Measurements from ENCODE around the gene SYT8. TPM values are rescaled to one million over a fixed set of nuclear protein-coding genes. Genes with fewer than 3 reads are reported as not detected.
"Not testable (repeated sequence)": the region's sequence is repeated elsewhere in the genome, so short reads cannot be mapped to it uniquely, and the experiment has no call there.

Gene SYT8
- total RNA-seq, 2 experiments from 2014 or later: not detected

DNA sequence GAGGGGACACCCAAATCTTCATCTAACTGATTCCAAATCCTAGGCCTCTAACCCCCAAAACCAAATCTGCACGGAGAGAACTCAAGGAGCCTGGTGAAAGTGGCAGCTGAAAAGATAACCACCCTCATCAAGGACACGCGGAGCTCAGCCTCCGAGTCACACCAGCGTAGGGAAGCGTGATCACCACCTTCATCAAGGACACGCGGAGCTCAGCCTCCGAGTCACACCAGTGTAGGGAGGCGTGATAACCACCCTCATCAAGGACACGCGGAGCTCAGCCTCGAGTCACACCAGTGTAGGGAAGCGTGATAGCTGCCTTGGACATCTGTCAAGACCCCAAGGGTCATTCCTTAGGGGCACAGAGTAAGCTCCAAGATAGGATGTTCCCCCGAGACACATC is 29.3 kb upstream of the SYT8 start:
- no peaks in the 10 kb centered on the region for H3K36me3 Mint-ChIP-seq (ENCODE audit: low read depth)
- POLR2A ChIA-PET: no interaction called here
- no peak overlapping the region for H3K4me3 Mint-ChIP-seq
- H3K4me1 Mint-ChIP-seq (ENCODE audit: low read depth): no peaks in the 10 kb centered on the region
- CTCF ChIA-PET: interaction anchor here (0.6 to 2.8 kb wide), 4 partner anchors 28 to 499 kb away, joined by 3 to 14 read pairs (median 6); no protein-coding TSS in a partner anchor
- H3K9me3 Mint-ChIP-seq (ENCODE audit: insufficient read depth): no peaks in the 10 kb centered on the region
- peaks cover 29% of the 10 kb centered on the region for H3K27me3 Mint-ChIP-seq (ENCODE audit: low read depth)
- ATAC-seq (no peak), DNase-seq (no peak)
- H3K27ac Mint-ChIP-seq: no peak overlapping the region

GRCh38 chr11:1807264-1807995 is 27.4 kb upstream of the SYT8 start:
- Mint-ChIP-seq H3K36me3 (ENCODE audit: low read depth) (no peaks in the 10 kb centered on the region), H3K27ac (no peak overlapping the region), H3K4me1 (ENCODE audit: low read depth) (no peaks in the 10 kb centered on the region), H3K27me3 (ENCODE audit: low read depth) (peaks cover 25% of the 10 kb centered on the region), H3K9me3 (ENCODE audit: insufficient read depth) (no peaks in the 10 kb centered on the region), H3K4me3 (no peak overlapping the region)
- ATAC-seq: no peak
- CTCF ChIA-PET: interaction anchor here (1.2 to 4.1 kb wide), 5 partner anchors 24 to 114 kb away, joined by 3 to 29 read pairs (median 6); no protein-coding TSS in a partner anchor
- no peak for DNase-seq
- POLR2A ChIA-PET: no interaction called here

DNA sequence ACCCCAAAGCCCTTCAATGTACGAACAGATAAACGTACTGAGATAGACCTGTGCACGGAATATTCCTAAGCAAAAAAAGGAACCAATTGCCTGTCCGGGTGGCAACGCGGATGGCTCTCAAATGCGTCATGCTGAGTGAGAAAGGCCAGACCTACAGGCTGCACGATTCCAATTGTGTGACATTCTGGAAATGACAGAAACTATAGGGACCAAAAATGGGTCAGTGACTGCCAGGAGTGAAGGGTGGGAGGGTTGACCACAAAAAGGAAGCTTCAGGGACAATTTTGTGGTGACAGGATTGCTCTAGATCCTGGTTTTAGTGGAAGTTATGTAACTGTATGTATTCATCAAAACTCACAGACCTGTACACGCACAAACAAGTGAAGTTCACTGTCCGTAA is 24.0 kb upstream of the SYT8 start:
- CTCF ChIA-PET: interaction anchor here (4.1 kb wide), 1 partner anchor 117 kb away, joined by 29 read pairs; no protein-coding TSS in a partner anchor
- Mint-ChIP-seq H3K27ac (no peak overlapping the region), H3K4me3 (no peak overlapping the region), H3K9me3 (ENCODE audit: insufficient read depth) (no peaks in the 10 kb centered on the region), H3K27me3 (ENCODE audit: low read depth) (peaks cover 14% of the 10 kb centered on the region), H3K4me1 (ENCODE audit: low read depth) (no peaks in the 10 kb centered on the region), H3K36me3 (ENCODE audit: low read depth) (no peaks in the 10 kb centered on the region)
- POLR2A ChIA-PET: no interaction called here
- ATAC-seq (no peak), DNase-seq (no peak)

DNA sequence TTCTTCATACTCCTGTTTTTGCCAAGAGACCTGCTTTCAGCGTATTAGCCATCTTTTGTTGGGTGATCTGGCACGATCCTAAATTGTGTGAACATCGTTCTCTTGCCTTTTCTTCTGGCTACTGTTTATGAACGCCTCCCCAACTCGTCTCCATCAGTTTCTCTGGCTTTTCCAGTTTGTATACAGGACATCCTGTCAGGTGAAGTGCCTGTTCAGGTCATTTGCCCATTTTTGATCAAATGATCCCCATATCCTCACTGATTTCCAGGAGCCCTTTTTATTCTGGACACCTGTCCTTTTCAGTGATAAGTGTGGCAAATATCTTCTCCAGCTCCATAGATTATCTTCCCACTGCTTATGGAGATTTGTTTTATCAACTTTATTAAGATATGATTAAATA is 22.5 kb upstream of the SYT8 start:
- H3K4me3 Mint-ChIP-seq: no peak overlapping the region
- POLR2A ChIA-PET: no interaction called here
- DNase-seq (no peak), ATAC-seq (no peak)
- H3K36me3 Mint-ChIP-seq (ENCODE audit: low read depth): no peaks in the 10 kb centered on the region
- no peaks in the 10 kb centered on the region for H3K4me1 Mint-ChIP-seq (ENCODE audit: low read depth)
- peaks cover 17% of the 10 kb centered on the region for H3K27me3 Mint-ChIP-seq (ENCODE audit: low read depth)
- no peak overlapping the region for H3K27ac Mint-ChIP-seq
- peaks cover 2% of the 10 kb centered on the region for H3K9me3 Mint-ChIP-seq (ENCODE audit: insufficient read depth)
- CTCF ChIA-PET: interaction anchor here (0.7 kb wide), 1 partner anchor 119 kb away, joined by 3 read pairs; no protein-coding TSS in a partner anchor

DNA sequence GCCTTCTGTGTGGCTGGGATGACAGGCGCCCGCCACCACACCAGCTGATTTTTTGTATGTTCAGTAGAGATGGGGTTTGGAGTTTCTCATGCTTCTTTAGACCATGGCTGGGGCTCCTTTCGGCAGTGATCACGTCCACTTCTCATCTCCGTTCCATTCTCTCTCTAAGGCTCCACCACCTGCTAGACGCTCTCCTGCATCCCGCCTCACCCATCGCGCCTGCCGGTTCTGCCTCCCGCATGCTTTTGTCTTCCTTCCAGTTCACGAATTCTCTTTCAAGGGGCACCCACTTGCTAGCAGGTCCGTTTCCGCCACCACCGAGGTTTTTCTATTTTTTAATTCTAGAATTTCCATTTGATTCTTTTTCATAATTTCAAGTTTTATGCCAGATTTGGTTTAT is 22.0 kb upstream of the SYT8 start:
- ATAC-seq: no peak
- Mint-ChIP-seq H3K4me3 (no peak overlapping the region), H3K4me1 (ENCODE audit: low read depth) (no peaks in the 10 kb centered on the region), H3K27me3 (ENCODE audit: low read depth) (peaks cover 16% of the 10 kb centered on the region), H3K36me3 (ENCODE audit: low read depth) (no peaks in the 10 kb centered on the region), H3K27ac (no peak overlapping the region), H3K9me3 (ENCODE audit: insufficient read depth) (peaks cover 6% of the 10 kb centered on the region)
- CTCF ChIA-PET: interaction anchor here (0.7 kb wide), 1 partner anchor 119 kb away, joined by 3 read pairs; no protein-coding TSS in a partner anchor
- no peak for DNase-seq
- POLR2A ChIA-PET: no interaction called here

DNA sequence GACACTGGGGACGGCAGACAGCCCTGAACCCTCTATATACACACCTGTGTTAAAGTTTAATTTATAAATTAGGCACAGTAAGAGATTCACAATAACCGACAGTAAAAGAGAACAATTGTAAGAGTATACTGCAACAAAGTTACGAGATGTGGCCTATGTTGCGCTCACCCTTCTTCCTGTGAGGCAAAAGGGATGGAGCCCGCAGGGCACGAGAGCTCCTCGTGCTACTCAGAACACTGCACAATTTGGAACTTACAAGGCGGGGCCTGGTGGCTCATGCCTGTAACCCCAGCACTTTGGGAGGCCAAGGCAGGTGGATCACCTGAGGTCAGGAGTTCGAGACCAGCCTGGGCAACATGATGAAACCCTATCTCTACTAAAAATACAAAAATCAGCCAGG is 21.4 kb upstream of the SYT8 start:
- H3K27me3 Mint-ChIP-seq (ENCODE audit: low read depth): peaks cover 14% of the 10 kb centered on the region
- H3K4me1 Mint-ChIP-seq (ENCODE audit: low read depth); DNase-seq; POLR2A ChIA-PET; CTCF ChIA-PET; H3K36me3 Mint-ChIP-seq (ENCODE audit: low read depth); H3K9me3 Mint-ChIP-seq (ENCODE audit: insufficient read depth); ATAC-seq; H3K4me3 Mint-ChIP-seq; H3K27ac Mint-ChIP-seq: not testable (repeated sequence)

DNA sequence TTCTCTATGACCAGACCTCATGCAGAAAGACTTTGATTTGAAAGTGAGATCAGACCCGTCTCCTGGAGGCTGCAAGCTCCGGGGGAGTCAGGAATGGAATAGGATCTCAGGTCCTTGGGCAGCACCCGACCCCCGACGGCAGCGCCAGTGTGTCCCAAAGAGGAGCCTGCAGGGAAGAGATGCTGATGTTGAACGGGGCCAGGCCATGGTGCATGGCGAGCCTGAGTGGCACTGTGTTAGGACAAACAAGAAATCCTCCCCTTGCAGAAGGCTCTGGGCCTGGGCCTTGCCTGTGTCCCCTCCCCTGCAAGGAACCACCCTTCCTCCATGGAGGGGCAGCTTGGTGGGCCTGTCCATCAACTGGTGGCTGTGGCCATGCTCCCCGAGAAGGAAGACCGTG is 20.1 kb upstream of the SYT8 start:
- no peak for ATAC-seq
- H3K27me3 Mint-ChIP-seq (ENCODE audit: low read depth): peaks cover 12% of the 10 kb centered on the region
- no peaks in the 10 kb centered on the region for H3K4me1 Mint-ChIP-seq (ENCODE audit: low read depth)
- DNase-seq: no peak
- no peak overlapping the region for H3K4me3 Mint-ChIP-seq
- no peaks in the 10 kb centered on the region for H3K36me3 Mint-ChIP-seq (ENCODE audit: low read depth)
- peaks cover 13% of the 10 kb centered on the region for H3K9me3 Mint-ChIP-seq (ENCODE audit: insufficient read depth)
- ChIA-PET POLR2A (no interaction called here), CTCF (interaction anchor here (0.9 to 1.0 kb wide), 2 partner anchors 18 to 24 kb away, joined by 3 read pairs; partner anchors contain the start of gene TNNI2)
- no peak overlapping the region for H3K27ac Mint-ChIP-seq

GRCh38 chr11:1815311-1815710 is 19.5 kb upstream of the SYT8 start:
- DNase-seq (no peak), ATAC-seq (no peak)
- H3K27ac Mint-ChIP-seq: no peak overlapping the region
- peaks cover 13% of the 10 kb centered on the region for H3K9me3 Mint-ChIP-seq (ENCODE audit: insufficient read depth)
- no peak overlapping the region for H3K4me3 Mint-ChIP-seq
- H3K4me1 Mint-ChIP-seq (ENCODE audit: low read depth): no peaks in the 10 kb centered on the region
- H3K36me3 Mint-ChIP-seq (ENCODE audit: low read depth): no peaks in the 10 kb centered on the region
- CTCF ChIA-PET: interaction anchor here (0.9 to 2.2 kb wide), 4 partner anchors 17 to 121 kb away, joined by 3 to 6 read pairs (median 4); partner anchors contain the start of gene TNNI2
- peaks cover 11% of the 10 kb centered on the region for H3K27me3 Mint-ChIP-seq (ENCODE audit: low read depth)
- POLR2A ChIA-PET: no interaction called here

DNA sequence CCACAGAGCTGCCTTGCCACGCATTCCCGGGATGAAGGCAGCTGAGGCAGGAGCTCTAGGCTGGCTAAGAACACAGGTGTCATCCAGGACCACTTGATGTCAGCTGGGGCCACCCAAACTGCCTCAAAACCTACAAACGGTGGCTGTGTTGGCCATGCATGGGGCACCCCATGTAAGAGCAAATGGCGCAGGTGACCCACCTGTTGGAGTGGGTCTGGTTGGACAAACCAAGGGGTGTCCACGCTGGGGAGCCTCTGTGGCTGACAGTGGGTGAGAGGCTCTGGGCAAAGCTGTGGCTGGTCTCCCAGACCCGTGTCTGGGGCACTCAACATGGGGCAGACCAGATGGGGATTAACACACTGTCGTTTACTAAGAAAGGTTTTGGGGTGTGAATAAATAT is 19.0 kb upstream of the SYT8 start:
- H3K27ac Mint-ChIP-seq: no peak overlapping the region
- ATAC-seq: no peak
- H3K36me3 Mint-ChIP-seq (ENCODE audit: low read depth): no peaks in the 10 kb centered on the region
- peaks cover 11% of the 10 kb centered on the region for H3K27me3 Mint-ChIP-seq (ENCODE audit: low read depth)
- POLR2A ChIA-PET: no interaction called here
- CTCF ChIA-PET: interaction anchor here (1.0 to 2.2 kb wide), 3 partner anchors 17 to 122 kb away, joined by 3 to 6 read pairs (median 5); partner anchors contain the start of gene TNNI2
- no peaks in the 10 kb centered on the region for H3K4me1 Mint-ChIP-seq (ENCODE audit: low read depth)
- no peak for DNase-seq
- H3K4me3 Mint-ChIP-seq: no peak overlapping the region
- H3K9me3 Mint-ChIP-seq (ENCODE audit: insufficient read depth): peaks cover 13% of the 10 kb centered on the region

DNA sequence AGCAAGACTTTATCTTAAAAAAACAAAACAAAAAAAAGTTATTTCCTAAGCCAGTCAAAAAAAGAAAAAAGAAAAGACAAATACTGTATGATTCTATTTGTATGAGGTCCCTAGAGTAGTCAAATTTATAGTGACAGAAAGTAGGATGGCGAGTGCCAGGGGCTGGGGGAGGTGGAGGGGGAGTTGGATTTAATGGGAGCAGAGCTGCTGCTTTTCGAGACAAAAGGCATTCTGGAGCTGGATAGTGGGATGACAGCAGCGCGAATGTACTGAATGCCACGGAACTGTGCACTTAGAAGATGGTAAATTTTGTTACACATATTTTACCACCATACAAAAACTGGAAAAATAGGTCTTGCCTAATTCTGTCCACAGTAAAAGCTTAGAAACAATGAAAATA is 17.8 kb upstream of the SYT8 start:
- ATAC-seq: no peak
- H3K36me3 Mint-ChIP-seq (ENCODE audit: low read depth): no peaks in the 10 kb centered on the region
- no peak overlapping the region for H3K4me3 Mint-ChIP-seq
- no peak for DNase-seq
- H3K4me1 Mint-ChIP-seq (ENCODE audit: low read depth): no peaks in the 10 kb centered on the region
- CTCF ChIA-PET: interaction anchor here (1.2 to 2.2 kb wide), 3 partner anchors 16 to 164 kb away, joined by 4 to 6 read pairs (median 5); no protein-coding TSS in a partner anchor
- H3K9me3 Mint-ChIP-seq (ENCODE audit: insufficient read depth): peaks cover 13% of the 10 kb centered on the region
- POLR2A ChIA-PET: no interaction called here
- peaks cover 11% of the 10 kb centered on the region for H3K27me3 Mint-ChIP-seq (ENCODE audit: low read depth)
- H3K27ac Mint-ChIP-seq: no peak overlapping the region

- ChIA-PET CTCF (interaction anchor here (1.2 to 2.2 kb wide), 3 partner anchors 15 to 165 kb away, joined by 4 to 6 read pairs (median 5); no protein-coding TSS in a partner anchor), POLR2A (no interaction called here)
- H3K4me1 Mint-ChIP-seq (ENCODE audit: low read depth): no peaks in the 10 kb centered on the region
- DNase-seq (no peak), ATAC-seq (no peak)
- peaks cover 13% of the 10 kb centered on the region for H3K9me3 Mint-ChIP-seq (ENCODE audit: insufficient read depth)
- no peak overlapping the region for H3K4me3 Mint-ChIP-seq
- H3K36me3 Mint-ChIP-seq (ENCODE audit: low read depth): no peaks in the 10 kb centered on the region
- no peak overlapping the region for H3K27ac Mint-ChIP-seq
- H3K27me3 Mint-ChIP-seq (ENCODE audit: low read depth): peaks cover 9% of the 10 kb centered on the region
Measured at GRCh38 chr11:1817511-1817910, 17.3 kb upstream of the SYT8 start.

GRCh38 chr11:1819074-1819473 is 15.7 kb upstream of the SYT8 start:
- no peak overlapping the region for H3K27ac Mint-ChIP-seq
- H3K4me1 Mint-ChIP-seq (ENCODE audit: low read depth): no peaks in the 10 kb centered on the region
- no peak overlapping the region for H3K4me3 Mint-ChIP-seq
- ATAC-seq: no peak
- POLR2A ChIA-PET: no interaction called here
- DNase-seq: no peak
- CTCF ChIA-PET: interaction anchor here (1.7 to 2.1 kb wide), 2 partner anchors 14 to 125 kb away, joined by 3 to 6 read pairs; no protein-coding TSS in a partner anchor
- peaks cover 13% of the 10 kb centered on the region for H3K9me3 Mint-ChIP-seq (ENCODE audit: insufficient read depth)
- no peaks in the 10 kb centered on the region for H3K36me3 Mint-ChIP-seq (ENCODE audit: low read depth)
- peaks cover 9% of the 10 kb centered on the region for H3K27me3 Mint-ChIP-seq (ENCODE audit: low read depth)

All from activated CD8-positive, alpha-beta T cell treated with anti-CD3 and anti-CD28 coated beads, Interleukin-2, amount 10 ng/mL, durations not matched to agents 7 days and 5 days (primary cell).